Amygdala (tissue), 56 donors: ENCODE measurements around the gene LHFPL5.

Experiments used
- DNase-seq, 56 donors: peaks; one replicate each; lab custom pipeline; 2025; lab: John Stamatoyannopoulos, UW

Gene LHFPL5

GRCh38 chr6:35788423-35788982, 16.6 kb upstream of the LHFPL5 start:
- DNase-seq, result no peak

DNA sequence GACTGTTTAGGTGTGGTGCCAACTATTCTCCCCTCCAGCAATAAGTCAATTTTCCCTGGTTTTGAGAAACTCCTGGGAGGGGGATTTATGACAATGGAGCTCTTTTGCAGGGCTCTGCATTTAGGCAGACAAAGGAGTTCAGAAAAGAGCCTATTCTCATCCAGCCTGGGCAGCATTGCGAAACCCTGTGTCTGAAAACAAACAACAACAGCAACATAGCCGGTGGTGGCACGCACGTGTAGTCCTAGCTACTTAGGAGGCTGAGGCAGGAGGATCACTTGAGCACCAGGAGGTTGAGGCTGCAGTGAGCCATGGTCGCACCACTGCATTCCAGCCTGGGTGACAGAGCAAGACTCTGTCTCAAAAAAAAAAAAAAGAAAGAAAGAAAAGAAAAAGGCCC, 14.5 kb upstream of the LHFPL5 start:
- no peak for DNase-seq

- DNase-seq, result no peak
These were observed 10.4 kb upstream of the LHFPL5 start for GRCh38 chr6:35794536-35795452.

GRCh38 chr6:35795453-35796071, 9.6 kb upstream of the LHFPL5 start:
- DNase-seq, result no peak

DNA sequence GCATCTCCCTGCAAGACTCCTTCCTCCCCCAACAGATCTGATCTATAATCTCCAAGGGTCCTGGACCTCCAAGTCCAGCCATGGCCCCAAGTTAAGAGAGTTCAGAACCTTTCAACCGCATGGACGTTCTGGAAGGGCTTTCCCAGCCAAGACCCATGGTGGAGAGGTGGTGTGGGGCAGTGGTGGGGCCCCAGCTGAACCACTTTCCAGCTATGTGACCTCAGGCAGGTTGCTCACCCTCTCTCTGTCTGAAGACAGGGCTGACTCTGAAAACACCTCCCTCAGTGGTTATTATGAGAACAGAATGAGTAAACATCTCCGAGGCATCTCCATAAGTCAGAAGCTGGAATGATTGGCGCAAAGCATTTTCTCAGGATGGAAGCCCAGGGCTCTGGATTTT, 8.9 kb upstream of the LHFPL5 start:
- no peak for DNase-seq

DNA sequence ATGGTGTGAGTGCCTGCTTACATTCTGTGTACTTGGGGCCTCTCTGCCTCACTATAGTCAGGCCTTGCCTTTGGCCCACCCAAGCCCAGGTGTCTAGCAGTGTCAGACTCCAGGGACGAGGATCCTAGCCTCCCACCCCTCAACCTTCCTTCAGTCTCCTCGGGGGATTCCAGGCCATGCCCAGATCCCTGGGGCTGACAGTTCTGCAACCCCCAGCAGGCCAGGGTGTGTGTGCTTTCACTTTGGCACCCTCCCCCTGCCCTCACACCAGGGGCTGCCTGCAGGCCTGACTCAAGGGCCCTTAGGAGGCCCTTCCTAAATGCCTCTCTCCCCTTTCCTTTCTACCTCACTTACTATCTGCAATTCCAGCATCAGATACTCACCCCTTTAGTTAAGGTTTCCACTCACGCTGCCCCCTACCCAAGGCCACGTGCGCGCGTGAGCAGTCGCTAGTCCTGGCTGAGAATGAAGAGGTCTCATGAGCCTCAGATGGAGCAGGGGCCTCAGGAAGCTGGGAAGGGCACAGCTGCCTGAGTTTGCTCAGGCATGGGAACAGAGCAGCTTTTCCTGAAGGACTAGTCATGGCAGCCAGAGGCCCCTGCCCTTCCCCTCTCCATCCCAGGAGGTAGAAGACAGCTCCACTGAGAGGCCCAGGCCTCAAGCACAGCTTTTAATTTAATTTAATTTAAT, 7.2 kb upstream of the LHFPL5 start:
- no peak for DNase-seq

GRCh38 chr6:35798706-35799105, 6.4 kb upstream of the LHFPL5 start:
- no peak for DNase-seq

GRCh38 chr6:35801148-35801547, 4.0 kb upstream of the LHFPL5 start:
- no peak for DNase-seq

GRCh38 chr6:35808688-35809087, 3.5 kb downstream of the LHFPL5 start:
- no peak for DNase-seq

GRCh38 chr6:35809809-35810208, 4.7 kb downstream of the LHFPL5 start:
- DNase-seq, result no peak

DNA sequence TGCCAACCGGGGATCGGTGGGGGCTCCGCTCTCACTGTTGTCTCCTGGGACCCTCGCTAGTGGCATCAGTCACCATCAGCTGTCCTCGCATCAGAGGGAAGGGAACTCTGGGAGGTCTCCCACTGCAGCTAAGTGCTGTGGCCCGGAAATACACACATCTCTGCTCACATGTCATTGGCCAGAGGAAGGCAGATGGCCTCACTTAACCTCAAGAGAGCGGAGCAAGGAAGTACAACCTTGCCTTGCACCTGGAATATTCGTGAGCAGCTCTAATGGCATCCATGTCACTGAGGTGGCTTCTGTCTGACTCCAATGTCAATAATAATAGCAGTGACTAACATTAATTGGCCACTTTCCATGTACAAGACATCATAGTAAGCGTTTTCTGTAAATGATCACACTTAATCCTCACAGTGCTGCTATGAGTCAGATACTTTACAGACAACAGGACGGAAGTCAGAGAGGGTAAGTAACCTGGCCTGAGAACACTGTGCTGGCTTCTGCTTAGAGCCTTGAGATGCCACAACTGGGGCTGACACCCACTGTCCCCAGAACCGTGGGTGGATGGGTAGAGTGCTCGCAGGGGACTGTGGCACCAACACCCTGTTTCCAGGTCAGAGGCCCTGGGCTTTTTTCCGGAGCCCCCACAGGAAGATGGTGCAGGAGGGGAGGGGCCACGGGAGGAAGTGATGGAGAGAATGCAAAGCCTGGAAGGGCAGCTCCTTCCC, 6.0 kb downstream of the LHFPL5 start:
- DNase-seq, result no peak

GRCh38 chr6:35811699-35811995, 6.5 kb downstream of the LHFPL5 start:
- DNase-seq, result no peak

GRCh38 chr6:35817515-35817914, 12.4 kb downstream of the LHFPL5 start:
- no peak for DNase-seq

- DNase-seq, result no peak
These were observed 18.4 kb downstream of the LHFPL5 start for GRCh38 chr6:35823601-35824000.

- no peak for DNase-seq
These were observed 19.5 kb downstream of the LHFPL5 start for GRCh38 chr6:35824552-35825192.

DNA sequence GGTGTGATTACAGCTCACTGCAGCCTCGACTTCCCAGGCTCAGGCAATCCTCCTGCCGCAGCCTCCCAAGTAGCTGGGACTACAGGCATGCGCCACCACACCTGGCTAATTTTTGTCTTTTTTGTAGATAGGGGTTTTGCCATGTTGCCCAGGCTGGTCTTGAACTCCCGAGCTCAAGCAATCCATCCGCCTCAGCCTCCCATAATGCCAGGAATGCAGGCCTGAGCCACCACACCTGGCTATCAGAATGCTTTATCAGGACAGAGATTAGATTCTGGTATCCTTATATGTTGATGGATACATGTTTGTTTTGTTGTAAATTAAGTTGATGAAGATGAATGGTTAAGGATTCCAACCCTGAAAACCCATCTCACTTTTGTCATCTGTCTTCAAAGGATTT, 24.2 kb downstream of the LHFPL5 start:
- DNase-seq, result no peak

- DNase-seq, result no peak
These were observed 26.3 kb downstream of the LHFPL5 start for GRCh38 chr6:35831257-35832007.

DNA sequence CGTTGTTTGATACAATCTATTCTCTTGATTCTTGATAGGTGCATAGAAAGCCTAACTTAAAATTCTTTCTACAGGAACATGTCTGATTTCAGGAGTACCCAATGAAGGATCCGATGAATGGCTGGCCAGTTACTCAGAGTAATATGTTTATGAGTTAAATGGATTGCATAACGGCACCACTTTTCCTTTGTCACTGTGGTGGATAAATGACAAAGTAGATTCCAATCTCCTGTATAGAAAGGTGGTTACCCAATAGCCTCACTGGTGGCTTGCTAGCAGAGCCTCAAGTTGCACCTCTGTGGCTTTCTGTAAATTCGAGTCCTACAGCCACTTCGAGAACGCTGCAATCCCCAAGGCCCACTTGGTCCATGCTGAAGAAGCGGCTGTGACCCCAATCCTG, 28.4 kb downstream of the LHFPL5 start:
- DNase-seq, result no peak

GRCh38 chr6:35839019-35839418, 33.9 kb downstream of the LHFPL5 start:
- DNase-seq, result no peak
